NCI-H82 treated with DMSO at 0.1 percent for 48 hours (cell line): ENCODE results near the gene ISG20.

ENCODE experiments used
- DNase-seq: peaks from one replicate; lab custom pipeline; 2025; ENCODE audit not compliant: unreplicated experiment; lab: John Stamatoyannopoulos, UW

ISG20 gene

GRCh38 chr15:88638626-88639372, at the start of gene ISG20:
TSS of gene ISG20 (plus strand) at chr15:88639016. CDS start at chr15:88639367, 351 bp downstream.
- peak; percentile 20 for DNase-seq

DNA sequence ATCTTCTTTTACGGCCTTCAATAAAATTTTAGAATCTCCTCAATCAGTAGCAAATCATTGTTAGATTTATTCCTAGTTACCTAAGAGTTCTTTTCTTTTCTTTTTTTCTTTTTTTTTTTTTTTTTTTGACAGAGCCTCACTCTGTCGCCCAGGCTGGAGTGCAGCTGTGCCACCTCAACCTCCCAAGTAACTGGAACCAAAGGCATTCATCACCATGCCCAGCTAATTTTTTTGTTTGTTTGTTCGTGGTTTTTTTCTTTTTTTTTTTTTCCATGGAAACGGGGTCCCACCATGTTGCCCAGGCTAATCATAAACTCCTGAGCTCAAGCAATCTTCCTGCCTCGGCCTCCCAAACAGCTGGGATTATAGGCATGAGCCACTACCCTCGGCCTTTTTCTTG, 48.1 kb upstream of the ISG20 start:
- no peak for DNase-seq

DNA sequence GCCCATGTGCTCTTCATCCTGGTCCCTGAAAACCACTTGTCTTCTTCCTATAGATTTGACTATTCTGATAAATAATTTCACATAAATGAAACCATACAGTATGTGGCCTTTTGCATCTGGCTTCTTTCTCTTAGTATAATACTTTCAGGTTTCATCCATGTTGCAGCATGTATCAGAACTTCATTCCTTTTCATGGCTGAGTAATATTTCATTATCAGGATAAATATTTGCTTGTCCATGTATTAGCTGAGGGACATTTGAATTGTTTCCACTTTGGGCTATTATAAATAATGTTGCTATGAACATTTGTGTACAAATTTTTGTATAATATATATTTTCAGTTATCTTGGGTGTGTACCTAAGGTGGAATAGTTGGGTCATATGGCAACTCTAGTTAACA, 47.4 kb upstream of the ISG20 start:
- no peak for DNase-seq

DNA sequence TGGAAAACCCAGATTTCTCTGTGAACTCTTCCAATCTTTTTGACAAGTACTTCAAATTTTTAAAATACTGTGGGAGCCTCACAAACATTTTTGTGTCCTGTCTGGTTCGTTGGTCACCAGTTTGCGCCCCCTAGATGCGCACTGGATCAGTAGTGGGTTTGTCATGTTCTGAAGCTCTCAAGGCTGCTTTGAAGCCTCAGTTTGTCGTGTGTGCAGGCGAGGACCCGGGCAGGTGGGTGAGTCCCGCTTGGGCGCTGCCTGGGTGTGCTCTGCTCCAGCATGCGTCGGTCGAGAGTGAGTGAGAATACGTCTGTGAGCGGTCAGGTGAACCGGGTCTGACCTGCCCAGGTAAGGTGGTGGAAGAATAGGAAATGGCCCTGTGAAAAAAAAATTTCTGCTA, 34.9 kb upstream of the ISG20 start:
- no peak for DNase-seq

- DNase-seq, result no peak
Measured at GRCh38 chr15:88604381-88605188, 34.2 kb upstream of the ISG20 start.

- DNase-seq, result peak; percentile 18
Measured at GRCh38 chr15:88605189-88606069, 33.4 kb upstream of the ISG20 start.

DNA sequence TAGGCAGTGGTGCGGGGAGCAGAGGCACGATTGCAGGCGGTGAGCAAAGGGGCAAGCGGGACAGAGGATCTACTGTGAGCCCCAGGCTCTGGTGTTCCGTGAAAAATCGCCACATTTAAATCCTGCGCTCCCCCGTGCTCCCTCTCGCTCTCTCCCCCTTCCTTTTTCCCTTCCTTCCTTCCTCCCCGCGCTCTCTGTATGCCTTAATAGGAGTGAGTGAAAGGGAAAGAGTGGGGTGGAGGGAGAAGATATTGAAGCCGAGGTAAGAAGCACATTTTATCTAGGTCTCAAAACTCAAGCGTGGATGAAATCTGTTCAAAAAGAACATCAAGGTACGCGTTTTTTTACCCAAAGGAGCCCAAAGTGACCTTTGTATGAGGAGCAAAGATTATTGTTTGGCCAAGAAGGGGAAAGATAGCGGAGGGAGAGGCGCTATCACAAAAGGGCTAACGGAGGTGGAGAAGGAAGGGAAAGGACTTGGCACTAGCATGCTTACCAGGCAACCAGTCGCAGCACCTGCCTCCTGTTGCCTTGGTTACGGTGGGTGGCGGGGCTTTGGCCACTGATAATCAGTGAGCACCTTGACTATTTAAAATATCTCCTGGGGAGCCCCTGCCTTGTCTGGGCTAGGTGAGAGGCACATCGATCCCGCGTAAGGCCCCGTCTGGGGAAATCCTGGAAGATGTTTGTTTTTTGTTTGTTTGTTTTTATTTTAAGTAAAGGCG, 32.6 kb upstream of the ISG20 start:
- no peak for DNase-seq

DNA sequence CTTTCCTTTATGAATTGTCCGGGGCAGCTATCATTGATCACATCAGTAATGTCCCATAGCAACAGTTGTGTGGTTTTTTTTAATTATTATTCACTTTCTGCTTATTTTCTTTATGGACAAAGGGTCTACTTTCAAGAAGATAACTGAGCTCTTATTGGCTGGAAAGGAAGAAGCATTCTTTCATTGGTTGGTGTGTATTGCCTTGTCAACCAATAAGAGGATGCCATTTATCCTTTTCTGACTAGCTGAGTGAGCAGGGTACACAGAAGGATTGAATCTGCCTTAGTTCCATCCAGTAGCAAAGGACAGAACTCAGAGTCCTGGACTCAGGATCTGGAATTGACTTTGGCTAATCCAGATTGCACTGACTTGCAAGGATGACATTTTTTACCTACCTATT, 30.9 kb upstream of the ISG20 start:
- no peak for DNase-seq

DNA sequence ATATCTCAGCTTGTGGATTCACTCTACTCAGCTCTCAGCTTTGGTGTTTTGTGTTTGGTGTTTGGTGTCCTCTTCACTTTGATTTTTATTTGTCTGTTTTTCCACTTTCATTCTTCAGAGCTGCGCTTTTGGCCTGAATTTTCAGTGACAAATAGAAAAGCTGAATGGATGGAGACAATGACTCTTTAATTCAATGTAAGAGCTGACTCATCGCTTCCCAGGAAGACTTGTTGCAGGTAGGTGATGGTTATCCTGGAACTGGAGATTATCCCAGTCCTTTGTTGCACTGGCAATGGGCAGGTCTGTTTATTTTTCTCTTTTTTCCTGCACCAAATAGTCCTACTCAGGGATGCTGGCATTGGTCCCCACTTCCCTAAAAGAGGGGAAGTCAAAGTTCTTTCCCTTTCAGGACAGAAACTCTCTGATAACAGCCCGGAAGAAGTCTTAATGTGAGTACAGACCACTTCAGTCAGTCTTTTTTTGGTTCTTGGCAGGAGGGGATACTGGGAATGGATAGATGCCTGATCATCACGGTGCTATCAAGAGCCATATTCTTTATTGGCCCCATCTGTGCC, 30.1 kb upstream of the ISG20 start:
- DNase-seq, result no peak

- no peak for DNase-seq
Measured at GRCh38 chr15:88609344-88610090, 29.3 kb upstream of the ISG20 start.

DNA sequence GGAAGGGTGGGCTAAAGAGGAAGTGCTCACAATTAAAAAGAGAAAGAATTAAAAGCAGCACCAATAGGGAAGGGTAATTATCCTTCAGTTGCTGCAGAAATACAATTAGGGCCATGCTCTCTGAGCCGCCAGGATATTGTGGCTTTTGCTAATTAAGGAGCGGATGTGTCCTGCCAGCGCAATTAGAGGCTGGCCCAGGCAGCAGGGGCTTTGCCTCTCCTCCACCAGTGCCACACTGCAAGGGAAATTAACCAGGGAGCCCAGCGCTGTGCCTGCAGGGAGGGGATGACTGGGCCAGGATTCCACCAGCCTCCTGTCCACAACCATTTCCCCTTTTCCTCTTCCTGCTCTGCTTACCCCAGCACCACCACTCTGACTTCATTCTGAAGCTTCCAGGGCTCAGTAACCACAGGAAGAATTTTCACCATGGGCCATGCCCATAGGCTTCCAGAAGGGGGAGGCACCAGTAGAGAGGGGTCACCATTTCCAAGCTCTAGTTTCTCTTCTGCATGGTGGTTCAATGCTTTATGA, 28.1 kb upstream of the ISG20 start:
- no peak for DNase-seq

- no peak for DNase-seq
Measured at GRCh38 chr15:88612186-88612796, 26.5 kb upstream of the ISG20 start.

GRCh38 chr15:88613074-88613944, 25.5 kb upstream of the ISG20 start:
- DNase-seq, result no peak

GRCh38 chr15:88615303-88616107, 23.3 kb upstream of the ISG20 start:
- no peak for DNase-seq

- no peak for DNase-seq
Measured at GRCh38 chr15:88616240-88616639, 22.6 kb upstream of the ISG20 start.

GRCh38 chr15:88617031-88617722, 21.6 kb upstream of the ISG20 start:
- DNase-seq, result no peak

DNA sequence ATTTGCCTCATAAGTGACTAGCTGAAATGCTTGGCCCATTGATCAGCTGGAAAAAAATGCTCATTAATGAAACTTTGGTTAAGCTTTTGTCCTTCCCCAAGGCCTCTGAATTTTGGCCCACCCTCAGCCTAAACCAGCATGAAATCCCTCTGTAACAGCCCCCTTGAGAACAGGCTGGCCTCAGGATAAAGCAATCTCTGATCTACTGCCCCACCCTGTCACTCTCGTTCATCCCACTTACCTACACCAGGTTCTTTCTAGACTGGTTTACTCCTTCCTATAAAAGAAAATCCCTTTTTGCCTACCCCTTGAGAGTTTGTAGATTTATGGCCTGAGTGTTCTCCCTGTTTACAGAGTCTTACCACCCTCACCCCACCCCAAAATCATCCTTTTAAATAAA, 21.0 kb upstream of the ISG20 start:
- peak; percentile 75 for DNase-seq
